GM21367 (cell line): Measurements from ENCODE around the gene ADD1.
A peak's percentile ranks its signal among the peaks of the same experiment; 100 is the strongest.

Source experiments
- ATAC-seq: cut with Tn5 transposase; IDR thresholded peaks from one replicate; pipeline ENCODE4 v1.9.1; 2021; ENCODE audit not compliant: unreplicated experiment

ADD1 gene

GRCh38 chr4:2820216-2820982 is 23.2 kb upstream of the ADD1 start:
- ATAC-seq = no peak

- ATAC-seq = no peak
Measured at GRCh38 chr4:2822461-2823300, 21.0 kb upstream of the ADD1 start.

- no peak for ATAC-seq
Measured at GRCh38 chr4:2823301-2823670, 20.4 kb upstream of the ADD1 start.

- no peak for ATAC-seq
Measured at GRCh38 chr4:2823671-2824328, 19.8 kb upstream of the ADD1 start.

GRCh38 chr4:2824329-2824835 is 19.3 kb upstream of the ADD1 start:
- ATAC-seq = no peak

- no peak for ATAC-seq
Measured at GRCh38 chr4:2824836-2825381, 18.7 kb upstream of the ADD1 start.

- ATAC-seq = no peak
Measured at GRCh38 chr4:2825740-2826139, 17.9 kb upstream of the ADD1 start.

- ATAC-seq = no peak
Measured at GRCh38 chr4:2827071-2827873, 16.4 kb upstream of the ADD1 start.

- no peak for ATAC-seq
Measured at GRCh38 chr4:2827874-2828751, 15.5 kb upstream of the ADD1 start.

- ATAC-seq = no peak
Measured at GRCh38 chr4:2828758-2829181, 14.9 kb upstream of the ADD1 start.

- no peak for ATAC-seq
Measured at GRCh38 chr4:2829321-2829932, 14.2 kb upstream of the ADD1 start.

- ATAC-seq = no peak
Measured at GRCh38 chr4:2829933-2830451, 13.7 kb upstream of the ADD1 start.

GRCh38 chr4:2830632-2831610 is 12.7 kb upstream of the ADD1 start:
- no peak for ATAC-seq

GRCh38 chr4:2831611-2832308 is 11.9 kb upstream of the ADD1 start:
- no peak for ATAC-seq

GRCh38 chr4:2832309-2832980 is 11.2 kb upstream of the ADD1 start:
- ATAC-seq = peak; percentile 74

- no peak for ATAC-seq
Measured at GRCh38 chr4:2832981-2833670, 10.5 kb upstream of the ADD1 start.
